IMR-90 (cell line): ENCODE data around the gene HIGD1C. TPM values are rescaled to one million over a fixed set of nuclear protein-coding genes. Genes with fewer than 3 reads are reported as not detected.

Experiments
- ATAC-seq: fragments of 200-7000 bp; cut with Tn5 transposase; 2 replicates; pipeline ENCODE4 v1.9.1; 2020; ENCODE audit warnings: low read depth, mild to moderate bottlenecking, moderate library complexity
- BruUV-seq: library from RNA; stranded (reverse); fragments of 400-500 nt; replicated peaks from 2 replicates; lab custom pipeline; 2021; lab: Mats Ljungman, UMichigan
- CTCF ChIA-PET: fragments of 300-600 bp; formaldehyde crosslinking; extraction: SDS; loops from one replicate; lab custom pipeline; 2021; ENCODE audit warnings: antibody characterized with exemption; lab: Yijun Ruan, JAX
- POLR2A ChIA-PET: fragments of 300-600 bp; sonication (Branson Sonifier 250); formaldehyde crosslinking; loops from one replicate; lab custom pipeline; 2022; ENCODE audit warnings: antibody characterized with exemption; ENCODE audit not compliant: unreplicated experiment; lab: Charles Lee
- DNase-seq: peaks from one replicate; pipeline ENCODE4 v3.0.0; 2013
- H2AFZ ChIP-seq: replicated peaks from 2 replicates; pipeline ENCODE3; 2013; ENCODE audit warnings: low read length, mild to moderate bottlenecking; ENCODE audit not compliant: poor library complexity
- H2AK5ac ChIP-seq: 2 replicates; pipeline ENCODE4 v1.6.1; 2013; ENCODE audit warnings: low read depth, low read length, inconsistent platforms
- H2AK9ac ChIP-seq: replicated peaks from 2 replicates; pipeline ENCODE3; 2013; ENCODE audit warnings: mild to moderate bottlenecking, low read depth, low read length, moderate library complexity; ENCODE audit not compliant: poor library complexity
- H2BK120ac ChIP-seq: 2 replicates; pipeline ENCODE4 v1.6.1; 2013; ENCODE audit warnings: low read depth, low read length, inconsistent platforms
- H2BK15ac ChIP-seq: 3 replicates; pipeline ENCODE4 v1.6.1; 2013; ENCODE audit warnings: low read depth, low read length, inconsistent platforms
- H2BK20ac ChIP-seq: 2 replicates; pipeline ENCODE4 v1.6.1; 2013; ENCODE audit warnings: low read depth, mild to moderate bottlenecking, inconsistent platforms, low read length, moderate library complexity
- H2BK5ac ChIP-seq: 2 replicates; pipeline ENCODE4 v1.6.1; 2013; ENCODE audit warnings: mild to moderate bottlenecking, low read depth, low read length, inconsistent platforms; ENCODE audit not compliant: poor library complexity, severe bottlenecking
- H3K14ac ChIP-seq: replicated peaks from 2 replicates; pipeline ENCODE4 v1.6.1; 2013; ENCODE audit warnings: low read depth, low read length, inconsistent platforms
- H3K18ac ChIP-seq: 2 replicates; pipeline ENCODE4 v1.6.1; 2013; ENCODE audit warnings: low read depth, low read length, control low read depth
- H3K23ac ChIP-seq: 2 replicates; pipeline ENCODE4 v1.6.1; 2013; ENCODE audit warnings: low read depth, low read length, inconsistent platforms
- H3K27ac ChIP-seq: 2 replicates; pipeline ENCODE4 v1.5.1; 2013; ENCODE audit warnings: mild to moderate bottlenecking, control low read depth, low read length; ENCODE audit not compliant: insufficient read depth
- H3K27me3 ChIP-seq: 2 replicates; pipeline ENCODE4 v1.6.1; 2013; ENCODE audit warnings: low read length; ENCODE audit not compliant: control insufficient read depth, insufficient read depth
- H3K36me3 ChIP-seq: 2 replicates; pipeline ENCODE4 v1.6.1; 2013; ENCODE audit warnings: low read length, mixed read lengths; ENCODE audit not compliant: control insufficient read depth, insufficient read depth
- H3K4ac ChIP-seq: 2 replicates; pipeline ENCODE4 v1.6.1; 2013; ENCODE audit warnings: low read depth, low read length, inconsistent platforms
- H3K4me1 ChIP-seq: 2 replicates; pipeline ENCODE4 v1.6.1; 2013; ENCODE audit warnings: low read length, mixed read lengths; ENCODE audit not compliant: control insufficient read depth, insufficient read depth
- H3K4me2 ChIP-seq: 2 replicates; pipeline ENCODE4 v1.6.1; 2013; ENCODE audit warnings: low read depth, mild to moderate bottlenecking, control low read depth, low read length, moderate library complexity
- H3K4me3 ChIP-seq: 2 replicates; pipeline ENCODE4 v1.5.1; 2013; ENCODE audit warnings: low read depth, mild to moderate bottlenecking, control low read depth, low read length, moderate library complexity; ENCODE audit not compliant: insufficient read depth
- H3K56ac ChIP-seq: 2 replicates; pipeline ENCODE4 v1.6.1; 2013; ENCODE audit warnings: low read length, inconsistent platforms; ENCODE audit not compliant: insufficient read depth; ENCODE audit errors: extremely low read depth
- H3K79me1 ChIP-seq, 2 experiments: 2 replicates each; pipeline ENCODE4 v1.6.1; 2013; ENCODE audit warnings: low read length in 2 of 2, inconsistent platforms in 1 of 2, low read depth in 1 of 2
- H3K9ac ChIP-seq: 2 replicates; pipeline ENCODE4 v1.6.1; 2013; ENCODE audit warnings: low read depth, low read length, control low read depth
- H3K9me1 ChIP-seq: 2 replicates; pipeline ENCODE4 v1.6.1; 2013; ENCODE audit warnings: low read length, inconsistent platforms; ENCODE audit not compliant: insufficient read depth
- H3K9me3 ChIP-seq: 2 replicates; pipeline ENCODE4 v1.6.1; 2013; ENCODE audit warnings: low read length; ENCODE audit not compliant: control insufficient read depth, insufficient read depth
- H4K20me1 ChIP-seq: 2 replicates; pipeline ENCODE4 v1.6.1; 2013; ENCODE audit warnings: low read length, inconsistent platforms; ENCODE audit not compliant: insufficient read depth
- H4K5ac ChIP-seq: 2 replicates; pipeline ENCODE4 v1.6.1; 2013; ENCODE audit warnings: mild to moderate bottlenecking, low read depth, low read length, control low read depth
- H4K8ac ChIP-seq, 2 experiments: 2 replicates each; pipeline ENCODE4 v1.6.1; 2013; ENCODE audit warnings: low read depth in 2 of 2, low read length in 2 of 2, control low read depth in 1 of 2, inconsistent platforms in 1 of 2
- H4K91ac ChIP-seq: 2 replicates; pipeline ENCODE4 v1.6.1; 2013; ENCODE audit warnings: low read depth, low read length, inconsistent platforms; ENCODE audit not compliant: insufficient read depth
- CEBPB ChIP-seq: IDR thresholded peaks from 2 replicates; pipeline ENCODE4 v1.6.1; 2012; ENCODE audit warnings: low read depth, low read length, improper control_type of control experiment
- MXI1 ChIP-seq: IDR thresholded peaks from 2 replicates; pipeline ENCODE4 v1.6.1; 2012; ENCODE audit warnings: low read depth, mild to moderate bottlenecking, low read length, moderate library complexity, borderline replicate concordance
- SMC3 ChIP-seq: fragments of 150-350 bp; IDR thresholded peaks from 2 replicates; pipeline ENCODE4 v1.6.1; 2016; ENCODE audit warnings: low read depth, mild to moderate bottlenecking, antibody characterized with exemption, low read length, moderate library complexity
- USF2 ChIP-seq: fragments of 150-350 bp; IDR thresholded peaks from 2 replicates; pipeline ENCODE4 v1.6.1; 2017; ENCODE audit warnings: mild to moderate bottlenecking, antibody characterized with exemption, low read length, low read depth
- WGBS, 2 experiments: methylation state at CpG; one replicate each; pipeline versions ENCODE4 v1.1.5 to v1.1.7; 2013; ENCODE audit warnings: missing lambda C conversion rate in 2 of 2; ENCODE audit not compliant: insufficient read length in 1 of 2; ENCODE audit errors: extremely low coverage in 2 of 2; 5-methylcytosine and 5-hydroxymethylcytosine counted together
- dilution Hi-C: fragments of 300-500 bp; cut with HindIII; formaldehyde crosslinking; loops from one replicate; pipeline ENCODE4 v1.14.3; 2018; ENCODE audit warnings: low sequenced_read_pairs; ENCODE audit not compliant: unreplicated experiment
- in situ Hi-C: fragments of 300-500 bp; cut with MboI; formaldehyde crosslinking; loops from 3 replicates; pipeline ENCODE4 v1.14.3; 2019; ENCODE audit warnings: low sequenced_read_pairs, inconsistent platforms, mixed read lengths
- intact Hi-C: fragments of 100-400 bp; cut with micrococcal nuclease; formaldehyde crosslinking; loops from 2 replicates; pipeline ENCODE4 v1.10.0; 2022
- polyA plus RNA-seq, 3 experiments: library from polyadenylated mRNA; depleted of rRNA; stranded (reverse); fragments of >200 nt; gene quantifications; 2 replicates each; pipeline ENCODE4 v1.2.3, GENCODE V29; 2012; ENCODE audit warnings: low replicate concordance in 1 of 3
- total RNA-seq: library from RNA; depleted of rRNA; stranded (reverse); fragments of >200 nt; gene quantifications from 2 replicates; pipeline ENCODE4 v1.2.3, GENCODE V29; 2012

The HIGD1C gene
- total and polyA plus RNA-seq, 2 of the 4 experiments (the other 2 are of a cell fraction), result not detected

- Histone ChIP-seq H2AK9ac (no peak overlapping the region), H4K8ac (no peak overlapping the region), H3K4me3 (no peak overlapping the region), H3K9me1 (peaks cover 2% of the 10 kb centered on the region; the same call in 1 of the 2 replicates), H4K20me1 (peaks cover 19% of the 10 kb centered on the region; the same call in 1 of the 2 replicates), H3K36me3 (peaks cover 2% of the 10 kb centered on the region; the same call in 1 of the 2 replicates), H3K23ac (no peak overlapping the region), H3K27me3 (no peaks in the 10 kb centered on the region), H2AFZ (no peak overlapping the region), H4K91ac (no peak overlapping the region), H3K56ac (no peak overlapping the region), H2AK5ac (no peak overlapping the region), H3K4me1 (peaks cover 3% of the 10 kb centered on the region), H3K9me3 (no peaks in the 10 kb centered on the region), H2BK120ac (no peak overlapping the region), H3K9ac (no peak overlapping the region), H2BK15ac (no peak overlapping the region), H3K14ac (no peak overlapping the region), H3K4me2 (no peak overlapping the region), H4K5ac (no peak overlapping the region), H3K79me1 (peaks cover 14 to 46% of the 10 kb centered on the region in 2 experiments), H3K27ac (no peak overlapping the region), H3K4ac (no peak overlapping the region), H2BK5ac (no peak overlapping the region), H2BK20ac (no peak overlapping the region), H3K18ac (no peak overlapping the region)
- no TSS peak for BruUV-seq
- CTCF ChIA-PET, result interaction anchor here (0.9 to 2.0 kb wide), 3 partner anchors 16 to 328 kb away, joined by 3 to 6 read pairs (median 4); no protein-coding TSS in a partner anchor
- ATAC-seq (no peak), DNase-seq (no peak)
- intact Hi-C loops, result no loop called here
- POLR2A ChIA-PET, result interaction anchor here (0.6 kb wide), 2 partner anchors 9 to 249 kb away, joined by 3 to 7 read pairs; partner anchors contain the start of gene ATF1
- 40% methylated on average over 1 of the region's 5 CpGs; no CpG with 5 or more reads in 1 of the 2 experiments for WGBS, 2 experiments
- in situ Hi-C loops, result no loop called here
- TF ChIP-seq MXI1 (no peak), CEBPB (no peak), SMC3 (no peak), USF2 (no peak)
- dilution Hi-C loops, result no loop called here
Observed at GRCh38 chr12:51012570-51013236, 60.4 kb downstream of the HIGD1C start.
